Stimulated activated memory B cell treated with anti-CD40 and anti-IgM and Interleukin-4, amounts not matched to agents 10 μg/mL and 1 μg/mL and 100 μg/mL, for 72 hours (primary cell): ENCODE results near the gene EIF3M.

Experiments used
- ATAC-seq: fragments of 150-1000 bp; cut with Tn5 transposase; 2 replicates; pipeline ENCODE4 v1.10.0; 2021
- H3K27ac Mint-ChIP-seq: one replicate; pipeline ENCODE4 v1.8.0; 2022; ENCODE audit warnings: mild to moderate bottlenecking, mixed read lengths
- H3K27me3 Mint-ChIP-seq: one replicate; pipeline ENCODE4 v1.8.0; 2022; ENCODE audit warnings: mixed read lengths
- H3K36me3 Mint-ChIP-seq: one replicate; pipeline ENCODE4 v1.8.0; 2022; ENCODE audit warnings: mixed read lengths
- H3K4me1 Mint-ChIP-seq: one replicate; pipeline ENCODE4 v1.8.0; 2022; ENCODE audit warnings: mixed read lengths
- H3K4me3 Mint-ChIP-seq: one replicate; pipeline ENCODE4 v1.8.0; 2022; ENCODE audit warnings: mild to moderate bottlenecking, moderate library complexity, mixed read lengths
- H3K9me3 Mint-ChIP-seq: one replicate; pipeline ENCODE4 v1.8.0; 2022; ENCODE audit warnings: mixed read lengths

Gene EIF3M

GRCh38 chr11:32616903-32617302 is 33.3 kb downstream of the EIF3M start:
- H3K4me3 Mint-ChIP-seq, result no peak overlapping the region
- H3K4me1 Mint-ChIP-seq, result no peaks in the 10 kb centered on the region
- H3K9me3 Mint-ChIP-seq, result peaks cover 14% of the 10 kb centered on the region
- peaks cover 25% of the 10 kb centered on the region for H3K27me3 Mint-ChIP-seq
- peaks cover 25% of the 10 kb centered on the region for H3K36me3 Mint-ChIP-seq
- no peak for ATAC-seq
- no peak overlapping the region for H3K27ac Mint-ChIP-seq

GRCh38 chr11:32630844-32631243 is 47.2 kb downstream of the EIF3M start:
- H3K4me1 Mint-ChIP-seq, result no peaks in the 10 kb centered on the region
- no peak for ATAC-seq
- peaks cover 28% of the 10 kb centered on the region for H3K27me3 Mint-ChIP-seq
- no peak overlapping the region for H3K27ac Mint-ChIP-seq
- no peak overlapping the region for H3K4me3 Mint-ChIP-seq
- H3K9me3 Mint-ChIP-seq, result no peaks in the 10 kb centered on the region
- no peaks in the 10 kb centered on the region for H3K36me3 Mint-ChIP-seq

- no peaks in the 10 kb centered on the region for H3K9me3 Mint-ChIP-seq
- peaks cover 34% of the 10 kb centered on the region for H3K27me3 Mint-ChIP-seq
- no peak for ATAC-seq
- no peak overlapping the region for H3K4me3 Mint-ChIP-seq
- no peaks in the 10 kb centered on the region for H3K4me1 Mint-ChIP-seq
- H3K27ac Mint-ChIP-seq, result no peak overlapping the region
- H3K36me3 Mint-ChIP-seq, result no peaks in the 10 kb centered on the region
Measured at GRCh38 chr11:32635819-32636218, 52.2 kb downstream of the EIF3M start.

GRCh38 chr11:32641361-32641760 is 57.7 kb downstream of the EIF3M start:
- no peak overlapping the region for H3K27ac Mint-ChIP-seq
- H3K36me3 Mint-ChIP-seq, result no peaks in the 10 kb centered on the region
- H3K4me3 Mint-ChIP-seq, result no peak overlapping the region
- peaks cover 17% of the 10 kb centered on the region for H3K27me3 Mint-ChIP-seq
- ATAC-seq, result no peak
- H3K4me1 Mint-ChIP-seq, result no peaks in the 10 kb centered on the region
- H3K9me3 Mint-ChIP-seq, result peaks cover 2% of the 10 kb centered on the region

- Mint-ChIP-seq H3K4me3 (no peak overlapping the region), H3K27ac (no peak overlapping the region), H3K9me3 (peaks cover 2% of the 10 kb centered on the region), H3K27me3 (no peaks in the 10 kb centered on the region), H3K4me1 (no peaks in the 10 kb centered on the region), H3K36me3 (no peaks in the 10 kb centered on the region)
- no peak for ATAC-seq
Measured at GRCh38 chr11:32643526-32643925, 59.9 kb downstream of the EIF3M start.
